DMS53 (cell line): ENCODE results near the gene F7.
"Not testable (repeated sequence)": the region's sequence is repeated elsewhere in the genome, so short reads cannot be mapped to it uniquely, and the experiment has no call there.

Experiments used
- DNase-seq: peaks from one replicate; lab custom pipeline; 2025; lab: John Stamatoyannopoulos, UW

The F7 gene

GRCh38 chr13:113102302-113102701 lies 3.3 kb upstream of the F7 start:
- not testable (repeated sequence) for DNase-seq

GRCh38 chr13:113102727-113103126 lies 2.9 kb upstream of the F7 start:
- DNase-seq, result no peak

GRCh38 chr13:113103646-113104045 lies 1.9 kb upstream of the F7 start:
- no peak for DNase-seq

DNA sequence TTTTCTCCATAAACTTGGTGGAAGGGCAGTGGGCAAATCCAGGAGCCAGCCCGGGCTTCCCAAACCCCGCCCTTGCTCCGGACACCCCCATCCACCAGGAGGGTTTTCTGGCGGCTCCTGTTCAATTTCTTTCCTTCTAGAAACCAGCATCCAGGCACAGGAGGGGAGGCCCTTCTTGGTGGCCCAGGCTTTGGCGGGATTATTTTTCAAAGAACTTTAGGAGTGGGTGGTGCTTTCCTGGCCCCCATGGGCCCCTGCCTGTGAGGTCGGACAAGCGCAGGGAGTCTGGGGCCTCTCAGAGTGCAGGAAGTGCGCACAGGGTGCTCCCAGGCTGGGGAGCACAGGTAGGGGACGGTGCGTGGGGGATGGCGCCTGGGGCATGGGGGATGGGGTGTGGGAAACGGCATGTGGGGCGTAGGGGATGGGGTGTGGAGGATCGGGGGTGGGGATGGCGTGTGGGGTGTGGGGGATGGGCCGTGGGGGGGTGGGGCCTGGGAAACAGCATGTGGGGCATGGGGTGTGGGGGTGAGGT lies 396 bp downstream of the F7 start:
- DNase-seq, result peak; percentile 54

DNA sequence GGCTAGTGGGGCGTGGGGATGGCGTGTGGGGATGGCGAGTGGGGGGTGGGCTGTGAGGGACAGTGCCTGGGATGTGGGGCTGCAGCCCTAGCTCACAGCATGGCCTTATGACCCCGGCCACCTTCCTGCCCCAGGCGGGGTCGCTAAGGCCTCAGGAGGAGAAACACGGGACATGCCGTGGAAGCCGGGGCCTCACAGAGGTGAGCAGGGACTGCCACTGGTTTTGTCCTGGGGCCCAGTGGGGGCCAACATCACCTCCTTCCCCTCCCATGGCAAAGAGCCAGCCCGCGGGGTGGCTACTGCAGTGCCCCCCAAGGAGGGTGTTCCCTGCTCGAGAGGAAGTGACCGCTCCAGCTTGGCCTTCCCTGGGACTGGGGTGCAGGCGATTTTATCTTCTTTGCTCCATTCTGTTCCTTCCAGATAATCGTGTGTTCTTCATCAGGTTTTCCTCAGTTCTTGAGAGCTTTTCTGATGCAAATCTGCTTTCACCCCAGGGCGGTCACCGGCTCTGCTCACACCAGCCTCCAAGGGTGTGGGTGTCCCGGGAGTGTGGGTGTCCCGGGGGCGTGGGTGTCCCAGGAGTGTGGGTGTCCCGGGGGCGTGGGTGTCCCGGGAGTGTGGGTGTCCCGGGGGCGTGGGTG lies 1.2 kb downstream of the F7 start:
- peak; percentile 26 for DNase-seq

GRCh38 chr13:113108521-113108920 lies 2.9 kb downstream of the F7 start:
- not testable (repeated sequence) for DNase-seq

GRCh38 chr13:113109151-113110047 lies 3.8 kb downstream of the F7 start:
- DNase-seq, result peak; percentile 32

DNA sequence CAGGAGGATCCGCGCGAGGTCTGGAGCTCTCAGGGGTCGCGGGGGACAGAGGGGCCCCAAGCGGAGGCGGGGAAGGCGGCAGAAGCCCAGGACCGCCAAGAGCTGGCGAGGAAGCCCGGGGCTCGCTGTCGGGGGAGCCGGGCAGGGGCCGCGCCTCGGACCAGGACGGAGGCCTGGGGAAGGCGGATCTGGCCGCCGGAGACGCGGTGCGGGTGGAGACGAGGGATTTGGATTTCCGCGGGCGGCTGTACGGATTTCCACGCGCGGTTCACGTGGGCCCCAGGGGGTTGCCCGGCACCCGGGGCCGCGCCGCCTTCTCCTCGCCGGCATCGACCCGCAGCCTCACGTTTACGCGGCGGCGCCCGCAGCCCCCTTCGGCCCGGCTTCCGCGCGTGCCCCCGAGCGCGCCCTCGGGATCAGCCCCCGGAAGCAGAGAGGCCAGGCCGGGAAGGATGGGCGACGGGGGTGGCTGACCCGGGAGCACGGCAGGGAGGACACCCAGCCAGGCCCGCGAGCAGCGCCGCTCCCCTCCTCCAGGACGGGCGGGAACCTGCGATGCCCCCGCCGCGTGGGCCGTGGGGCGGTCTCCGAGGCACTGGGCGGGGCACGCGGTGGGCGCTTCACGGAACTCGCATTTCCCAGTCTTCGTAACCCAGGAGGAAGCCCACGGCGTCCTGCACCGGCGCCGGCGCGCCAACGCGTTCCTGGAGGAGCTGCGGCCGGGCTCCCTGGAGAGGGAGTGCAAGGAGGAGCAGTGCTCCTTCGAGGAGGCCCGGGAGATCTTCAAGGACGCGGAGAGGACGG lies 4.7 kb downstream of the F7 start:
- peak; percentile 16 for DNase-seq

- DNase-seq, result no peak
Measured at GRCh38 chr13:113110852-113111315, 5.3 kb downstream of the F7 start.

- DNase-seq, result not testable (repeated sequence)
Measured at GRCh38 chr13:113111821-113112220, 6.2 kb downstream of the F7 start.

- not testable (repeated sequence) for DNase-seq
Measured at GRCh38 chr13:113112475-113112874, 6.9 kb downstream of the F7 start.

DNA sequence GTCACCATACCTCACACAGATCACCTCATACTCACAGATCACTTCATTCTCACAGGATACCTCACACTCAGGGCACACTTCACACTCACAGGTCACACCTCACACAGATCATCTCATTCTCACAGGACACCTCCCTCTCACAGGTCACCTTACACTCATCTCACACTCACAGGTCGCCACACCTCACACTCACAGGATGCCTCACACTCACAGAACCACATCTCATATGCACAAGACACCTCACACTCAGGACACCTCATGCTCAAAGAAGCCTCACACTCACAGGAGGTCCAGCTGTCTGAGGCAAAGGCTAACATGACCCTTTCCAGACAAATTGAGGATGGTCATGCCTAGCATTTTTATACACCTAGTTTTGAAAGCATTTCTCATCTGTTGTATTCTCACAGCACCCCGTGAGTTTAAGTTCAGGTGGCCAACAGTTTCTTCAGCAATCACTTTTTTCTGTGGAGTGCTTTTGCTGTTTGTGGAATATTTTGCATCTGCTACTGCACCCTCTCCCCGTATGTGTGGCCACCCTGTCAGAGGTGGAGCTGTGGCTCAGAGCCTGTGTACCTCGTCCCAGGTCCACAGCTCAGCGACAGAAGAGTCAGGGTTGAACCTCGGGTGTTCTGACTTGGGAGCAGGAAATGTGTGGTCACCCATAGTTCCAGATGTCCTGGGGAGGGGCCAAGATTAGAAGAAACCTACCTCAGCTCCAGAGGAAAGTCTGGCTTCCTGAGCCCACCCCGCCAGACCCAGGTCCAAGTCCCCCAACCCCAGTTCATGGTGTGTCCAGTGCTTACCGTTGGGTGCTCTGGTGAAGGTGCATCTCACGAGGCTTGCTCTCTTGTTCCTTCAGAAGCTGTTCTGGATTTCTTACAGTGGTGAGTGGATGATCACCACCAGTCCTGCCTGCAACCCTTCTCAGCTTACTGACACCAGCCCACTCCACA lies 7.6 kb downstream of the F7 start:
- no peak for DNase-seq

GRCh38 chr13:113113846-113114271 lies 8.3 kb downstream of the F7 start:
- DNase-seq, result no peak

- DNase-seq, result no peak
Measured at GRCh38 chr13:113114511-113115362, 9.1 kb downstream of the F7 start.

DNA sequence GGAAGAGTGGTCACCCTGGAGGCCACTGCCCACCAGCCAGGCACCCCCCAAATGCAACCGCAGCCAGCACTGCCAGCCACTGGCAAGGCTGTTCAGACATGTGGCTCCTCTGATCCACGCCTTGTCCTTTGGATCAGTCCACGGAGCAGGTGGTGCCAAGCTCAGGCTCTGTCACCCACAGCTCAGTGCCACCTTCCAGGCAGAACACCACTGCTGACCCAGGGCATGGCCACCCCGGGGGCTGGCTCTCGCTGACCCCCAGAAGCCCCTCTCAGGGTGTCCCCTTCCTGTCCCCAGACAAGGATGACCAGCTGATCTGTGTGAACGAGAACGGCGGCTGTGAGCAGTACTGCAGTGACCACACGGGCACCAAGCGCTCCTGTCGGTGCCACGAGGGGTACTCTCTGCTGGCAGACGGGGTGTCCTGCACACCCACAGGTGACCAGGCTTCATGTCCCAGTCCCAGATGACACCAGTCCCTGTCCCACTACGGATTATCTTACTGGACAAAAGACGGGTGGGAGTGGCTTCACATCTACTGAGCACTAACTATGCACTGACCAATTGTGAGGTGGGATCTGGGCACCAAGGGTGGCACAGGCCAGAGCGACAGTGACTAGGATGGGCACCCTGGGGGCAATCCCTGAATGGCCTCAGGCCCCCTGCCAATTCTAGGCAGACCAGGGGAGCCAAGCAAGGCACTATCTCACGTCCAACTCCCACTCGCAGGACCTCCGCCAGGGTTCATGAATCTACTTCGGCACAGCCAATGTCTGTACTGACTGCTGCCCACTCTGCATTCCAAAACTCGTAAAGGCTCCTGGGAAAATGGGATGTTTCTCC lies 10.0 kb downstream of the F7 start:
- DNase-seq, result no peak

GRCh38 chr13:113116206-113116800 lies 10.7 kb downstream of the F7 start:
- no peak for DNase-seq

DNA sequence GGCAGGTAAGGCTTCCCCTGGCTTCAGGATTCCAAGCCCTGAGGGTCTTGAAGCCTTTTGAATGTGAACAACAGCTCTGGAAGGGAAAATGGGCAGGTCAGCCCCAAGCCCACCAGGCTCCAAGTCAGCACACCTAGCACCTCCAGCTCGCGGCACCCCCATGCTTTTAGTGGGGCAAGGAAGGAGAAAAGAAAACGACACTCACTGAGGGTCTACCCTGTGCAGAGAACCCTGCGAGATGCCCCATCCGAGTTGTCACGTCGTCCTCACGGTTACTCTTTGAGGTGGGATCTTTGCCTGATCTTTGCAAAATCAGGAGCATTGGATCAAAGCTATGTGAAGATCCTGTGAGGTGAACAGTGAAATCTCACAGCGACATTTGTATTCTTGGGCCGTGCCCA lies 11.3 kb downstream of the F7 start:
- DNase-seq, result no peak

DNA sequence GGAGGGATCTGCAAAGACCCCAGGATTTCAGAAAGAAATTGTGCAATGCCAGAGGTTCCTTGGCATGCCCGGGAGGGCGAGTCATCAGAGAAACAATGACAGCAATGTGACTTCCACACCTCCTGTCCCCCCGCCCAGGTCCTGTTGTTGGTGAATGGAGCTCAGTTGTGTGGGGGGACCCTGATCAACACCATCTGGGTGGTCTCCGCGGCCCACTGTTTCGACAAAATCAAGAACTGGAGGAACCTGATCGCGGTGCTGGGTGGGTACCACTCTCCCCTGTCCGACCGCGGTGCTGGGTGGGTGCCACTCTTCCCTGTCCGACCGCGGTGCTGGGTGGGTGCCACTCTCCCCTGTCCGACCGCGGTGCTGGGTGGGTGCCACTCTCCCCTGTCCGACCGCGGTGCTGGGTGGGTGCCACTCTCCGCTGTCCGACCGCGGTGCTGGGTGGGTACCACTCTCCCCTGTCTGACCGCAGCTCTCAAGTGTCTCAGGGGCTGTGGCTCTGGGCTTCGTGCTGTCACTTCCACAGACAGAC lies 11.8 kb downstream of the F7 start:
- DNase-seq, result no peak
